ENCODE results near the gene BCAS1. TPM values are rescaled to one million over a fixed set of nuclear protein-coding genes. Genes with fewer than 3 reads are reported as not detected.

BCAS1 gene
- total RNA-seq, 4 donors from 2014 or later: 0.32 TPM; not detected in 3

GRCh38 chr20:53927990-53928389 is 142.4 kb downstream of the BCAS1 start:
- no peaks in the 10 kb centered on the region for H3K27me3 ChIP-seq
- no peak for TF ChIP-seq POLR2A (IDR thresholded peaks at IDR 0.05)
- TF ChIP-seq, protein P1, sequence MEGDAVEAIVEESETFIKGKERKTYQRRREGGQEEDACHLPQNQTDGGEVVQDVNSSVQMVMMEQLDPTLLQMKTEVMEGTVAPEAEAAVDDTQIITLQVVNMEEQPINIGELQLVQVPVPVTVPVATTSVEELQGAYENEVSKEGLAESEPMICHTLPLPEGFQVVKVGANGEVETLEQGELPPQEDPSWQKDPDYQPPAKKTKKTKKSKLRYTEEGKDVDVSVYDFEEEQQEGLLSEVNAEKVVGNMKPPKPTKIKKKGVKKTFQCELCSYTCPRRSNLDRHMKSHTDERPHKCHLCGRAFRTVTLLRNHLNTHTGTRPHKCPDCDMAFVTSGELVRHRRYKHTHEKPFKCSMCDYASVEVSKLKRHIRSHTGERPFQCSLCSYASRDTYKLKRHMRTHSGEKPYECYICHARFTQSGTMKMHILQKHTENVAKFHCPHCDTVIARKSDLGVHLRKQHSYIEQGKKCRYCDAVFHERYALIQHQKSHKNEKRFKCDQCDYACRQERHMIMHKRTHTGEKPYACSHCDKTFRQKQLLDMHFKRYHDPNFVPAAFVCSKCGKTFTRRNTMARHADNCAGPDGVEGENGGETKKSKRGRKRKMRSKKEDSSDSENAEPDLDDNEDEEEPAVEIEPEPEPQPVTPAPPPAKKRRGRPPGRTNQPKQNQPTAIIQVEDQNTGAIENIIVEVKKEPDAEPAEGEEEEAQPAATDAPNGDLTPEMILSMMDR (IDR thresholded peaks at IDR 0.05 in 4 of 5, conservative IDR thresholded peaks at IDR 0.05 in 1 of 5): no peak
- in situ Hi-C loops (cut with MboI; ENCODE audit: low sequenced_read_pairs in 4 of 4) (no loop called here), intact Hi-C loops (cut with DNase I; ENCODE audit: low total_unique reads) (no loop called here)
- H3K27ac ChIP-seq: no peak overlapping the region
- no peak for ATAC-seq
- no peaks in the 10 kb centered on the region for H3K9me3 ChIP-seq
- no peak for DNase-seq
- H3K4me1 ChIP-seq: peaks cover 0 to 15% of the 10 kb centered on the region in 2 donors
- H3K4me3 ChIP-seq: no peak overlapping the region
- H3K36me3 ChIP-seq: no peaks in the 10 kb centered on the region

DNA sequence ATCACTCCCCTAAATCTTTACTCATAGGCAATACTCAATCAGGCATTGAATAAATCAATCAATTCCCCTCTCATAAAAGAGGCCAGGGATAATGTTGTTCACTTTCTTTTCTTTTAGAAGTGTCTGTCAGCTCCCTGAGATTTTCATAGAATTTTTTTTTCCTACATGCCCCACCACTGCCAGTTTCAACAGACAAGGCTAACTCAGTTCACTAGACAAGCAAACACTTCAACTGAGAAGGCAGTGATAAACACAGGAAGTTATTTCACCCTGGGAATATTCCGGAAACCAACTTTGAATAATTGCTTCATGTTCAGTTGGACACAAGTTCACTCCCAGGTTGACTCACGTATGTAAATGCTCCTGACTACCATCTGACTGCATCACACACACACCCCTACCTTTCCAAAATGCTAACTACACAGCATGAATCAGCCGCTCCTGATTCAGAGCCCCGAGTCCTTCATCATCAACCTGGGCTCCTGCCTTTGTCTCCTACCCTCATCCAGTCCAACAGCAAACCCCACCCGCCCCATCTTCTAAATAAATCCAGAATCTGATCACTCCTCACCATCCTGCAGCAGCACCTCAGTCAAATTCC is 143.9 kb downstream of the BCAS1 start:
- DNase-seq (no peak), ATAC-seq (peak; percentile 39 to 77)
- Histone ChIP-seq H3K36me3 (no peaks in the 10 kb centered on the region), H3K27ac (peak overlapping the region in 1 of 4 donors; percentile 52), H3K9me3 (no peaks in the 10 kb centered on the region), H3K27me3 (no peaks in the 10 kb centered on the region), H3K4me1 (peaks cover 0 to 16% of the 10 kb centered on the region in 2 donors), H3K4me3 (no peak overlapping the region)
- intact Hi-C loops (cut with DNase I; ENCODE audit: low total_unique reads) (no loop called here), in situ Hi-C loops (cut with MboI; ENCODE audit: low sequenced_read_pairs in 4 of 4) (no loop called here)
- TF ChIP-seq, protein P1 (IDR thresholded peaks at IDR 0.05 in 4 of 5, conservative IDR thresholded peaks at IDR 0.05 in 1 of 5): no peak
- TF ChIP-seq POLR2A (IDR thresholded peaks at IDR 0.05): no peak

GRCh38 chr20:53925651-53926401 is 144.6 kb downstream of the BCAS1 start:
- TF ChIP-seq POLR2A (IDR thresholded peaks at IDR 0.05): no peak
- TF ChIP-seq, protein P1 (IDR thresholded peaks at IDR 0.05 in 4 of 5, conservative IDR thresholded peaks at IDR 0.05 in 1 of 5): no peak
- Histone ChIP-seq H3K27me3 (no peaks in the 10 kb centered on the region), H3K36me3 (no peaks in the 10 kb centered on the region), H3K27ac (peak overlapping the region in 1 of 4 donors; percentile 52), H3K9me3 (no peaks in the 10 kb centered on the region), H3K4me3 (no peak overlapping the region), H3K4me1 (peaks cover 0 to 16% of the 10 kb centered on the region in 2 donors)
- ATAC-seq (no peak), DNase-seq (no peak)
- intact Hi-C loops (cut with DNase I; ENCODE audit: low total_unique reads) (no loop called here), in situ Hi-C loops (cut with MboI; ENCODE audit: low sequenced_read_pairs in 4 of 4) (no loop called here)

DNA sequence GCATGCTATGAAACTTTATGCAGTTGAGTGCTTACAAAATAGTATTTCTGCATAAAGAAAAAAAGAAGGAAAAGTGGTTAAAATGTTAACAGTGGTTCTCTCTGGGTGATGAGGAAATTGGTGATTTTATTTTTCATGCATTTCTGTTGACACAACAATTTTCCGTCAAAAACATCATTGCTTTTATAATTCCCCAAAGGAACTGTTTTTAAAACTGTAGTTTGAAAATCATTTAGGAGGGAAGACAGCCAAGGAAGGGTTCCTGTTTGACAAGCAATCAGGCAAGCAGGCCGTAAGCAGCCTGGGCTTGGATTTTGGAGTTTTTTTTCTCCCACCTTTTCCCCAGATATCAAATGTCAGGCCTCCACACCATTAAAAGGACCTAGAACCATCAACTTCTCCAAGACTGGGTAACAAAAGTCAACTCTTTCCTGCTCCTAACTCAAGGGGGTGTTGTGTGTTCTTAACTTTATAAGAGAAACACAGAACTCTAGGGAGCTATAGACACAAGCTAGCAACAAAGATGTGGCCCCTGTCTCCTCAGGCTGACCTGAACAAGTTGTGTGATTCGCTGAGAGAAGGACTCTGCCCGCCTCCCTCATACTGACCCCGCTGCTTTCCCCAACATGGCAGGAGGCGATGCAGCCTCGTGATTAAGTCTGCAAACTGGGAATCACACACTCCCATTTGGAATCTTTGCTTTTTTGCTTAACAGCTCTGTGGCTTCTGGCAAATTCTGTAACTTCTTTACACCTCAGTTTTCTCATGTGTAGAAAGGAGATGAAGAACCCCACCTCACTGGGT is 146.6 kb downstream of the BCAS1 start:
- TF ChIP-seq, protein P1 (IDR thresholded peaks at IDR 0.05 in 4 of 5, conservative IDR thresholded peaks at IDR 0.05 in 1 of 5): no peak
- TF ChIP-seq POLR2A (IDR thresholded peaks at IDR 0.05): no peak
- intact Hi-C loops (cut with DNase I; ENCODE audit: low total_unique reads) (no loop called here), in situ Hi-C loops (cut with MboI; ENCODE audit: low sequenced_read_pairs in 4 of 4) (no loop called here)
- ATAC-seq (no peak), DNase-seq (no peak)
- Histone ChIP-seq H3K36me3 (no peaks in the 10 kb centered on the region), H3K27ac (no peak overlapping the region), H3K4me1 (peaks cover 0 to 16% of the 10 kb centered on the region in 2 donors), H3K27me3 (no peaks in the 10 kb centered on the region), H3K4me3 (no peak overlapping the region), H3K9me3 (no peaks in the 10 kb centered on the region)
